NOMO-1 treated with dmso at 0.1 percent for 144 hours (cell line): ENCODE results near the gene RAP1GAP.

Experiments used
- DNase-seq: peaks from one replicate; lab custom pipeline; 2025; ENCODE audit not compliant: unreplicated experiment; lab: John Stamatoyannopoulos, UW

Gene RAP1GAP

DNA sequence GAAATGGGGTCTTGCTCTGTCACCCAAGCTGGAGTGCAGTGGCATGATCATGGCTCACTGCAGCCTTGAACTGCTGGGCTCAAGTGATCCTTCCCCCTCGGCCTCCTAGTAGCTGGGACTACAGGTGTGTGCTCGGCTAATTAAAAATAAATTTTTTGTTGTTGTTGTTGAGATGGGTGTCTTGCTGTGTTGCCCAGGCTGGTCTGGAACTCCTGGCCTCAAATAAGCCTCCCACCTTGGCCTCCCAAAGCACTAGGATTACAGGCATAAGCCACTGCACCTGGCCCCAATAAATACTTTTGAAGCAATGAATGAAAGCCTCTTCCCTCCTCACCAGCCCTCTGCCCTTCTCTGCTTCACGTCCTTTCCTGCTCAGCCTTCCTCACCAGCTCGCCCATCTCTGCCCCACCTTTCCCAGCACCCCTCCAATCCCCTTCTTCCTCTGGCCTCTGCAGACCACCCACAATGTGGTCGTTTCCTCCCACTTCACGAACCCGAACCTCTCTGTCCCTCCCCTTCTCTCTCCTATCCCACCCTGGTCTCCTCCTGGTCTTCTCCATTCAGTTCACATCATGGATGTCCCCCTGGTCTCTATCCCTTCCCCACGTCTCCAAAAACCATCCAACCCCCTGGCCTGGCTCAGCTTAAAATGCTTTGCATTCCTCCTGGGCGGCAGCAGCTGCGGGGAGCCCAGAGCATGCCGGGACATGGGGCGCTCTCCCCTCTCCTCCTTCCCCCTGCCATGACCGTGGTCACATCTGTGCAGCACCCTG lies 38.4 kb downstream of the RAP1GAP start:
- DNase-seq = no peak

DNA sequence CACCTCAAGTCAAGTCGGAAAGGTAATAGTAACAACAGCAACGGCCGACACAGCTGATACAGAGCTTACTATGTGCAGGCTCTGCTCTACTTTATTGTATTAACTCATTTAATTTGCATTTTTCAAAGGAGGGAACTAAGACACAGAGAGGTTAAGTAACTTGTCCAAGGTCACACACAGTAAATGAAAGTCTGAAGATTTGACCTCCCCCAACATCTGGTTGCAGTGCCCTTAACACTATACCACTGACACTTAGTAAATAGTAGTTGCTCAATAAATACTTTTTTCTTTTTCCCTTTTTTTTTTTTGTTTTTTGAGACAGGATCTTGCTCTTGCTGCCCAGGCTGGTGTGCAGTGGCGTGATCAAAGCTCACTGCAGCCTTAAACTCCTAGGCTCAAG lies 39.2 kb downstream of the RAP1GAP start:
- DNase-seq = no peak

DNA sequence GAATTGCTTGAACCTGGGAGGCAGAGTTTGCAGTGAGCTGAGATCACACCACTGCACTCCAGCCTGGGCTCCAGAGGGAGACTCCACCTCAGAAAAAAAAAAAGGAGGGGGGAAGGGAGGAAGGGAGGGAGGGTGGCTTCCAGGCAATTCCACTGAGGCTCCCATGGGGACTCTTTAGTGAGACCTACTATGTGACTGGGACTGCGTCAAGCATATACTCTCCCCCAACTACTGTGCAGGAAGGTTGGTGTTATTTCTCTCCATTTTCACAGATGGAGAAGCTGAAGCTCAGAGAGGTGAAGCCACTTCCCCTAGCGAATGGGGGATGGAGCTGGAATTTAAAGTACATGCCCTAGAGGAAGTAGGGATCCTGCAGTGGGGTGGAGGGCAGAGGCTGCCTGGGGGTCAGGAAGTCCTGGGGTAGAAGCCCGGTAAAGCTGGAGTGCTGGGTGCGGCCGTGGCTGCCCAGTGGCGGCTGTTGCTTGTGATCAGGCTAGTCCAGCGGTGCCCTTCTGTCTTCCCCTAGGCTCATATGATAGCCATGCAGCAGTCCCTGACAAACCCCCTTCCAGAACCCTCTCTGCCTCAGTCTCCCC lies 40.3 kb downstream of the RAP1GAP start:
- peak; percentile 26 for DNase-seq

DNA sequence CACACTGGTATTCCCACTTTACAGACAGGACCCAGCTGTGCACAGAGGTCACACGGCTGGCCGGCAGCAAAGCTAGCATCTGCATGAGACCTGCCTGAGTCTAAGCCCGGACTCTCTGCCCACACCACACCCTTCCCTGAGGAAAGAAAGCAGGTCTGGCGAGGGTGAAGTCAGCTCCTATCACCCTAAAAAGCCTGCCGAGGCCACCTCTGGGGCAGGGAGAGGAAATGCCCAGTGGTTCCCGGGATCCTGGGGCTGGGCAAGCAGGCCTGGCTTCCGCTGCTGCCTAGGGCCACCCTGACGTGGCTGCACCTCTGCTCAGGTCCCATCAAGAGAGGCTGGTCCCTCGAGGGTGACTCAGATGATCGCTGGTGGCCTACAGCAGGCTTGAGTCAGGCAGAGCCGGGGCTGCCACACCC lies 42.2 kb downstream of the RAP1GAP start:
- no peak for DNase-seq

DNA sequence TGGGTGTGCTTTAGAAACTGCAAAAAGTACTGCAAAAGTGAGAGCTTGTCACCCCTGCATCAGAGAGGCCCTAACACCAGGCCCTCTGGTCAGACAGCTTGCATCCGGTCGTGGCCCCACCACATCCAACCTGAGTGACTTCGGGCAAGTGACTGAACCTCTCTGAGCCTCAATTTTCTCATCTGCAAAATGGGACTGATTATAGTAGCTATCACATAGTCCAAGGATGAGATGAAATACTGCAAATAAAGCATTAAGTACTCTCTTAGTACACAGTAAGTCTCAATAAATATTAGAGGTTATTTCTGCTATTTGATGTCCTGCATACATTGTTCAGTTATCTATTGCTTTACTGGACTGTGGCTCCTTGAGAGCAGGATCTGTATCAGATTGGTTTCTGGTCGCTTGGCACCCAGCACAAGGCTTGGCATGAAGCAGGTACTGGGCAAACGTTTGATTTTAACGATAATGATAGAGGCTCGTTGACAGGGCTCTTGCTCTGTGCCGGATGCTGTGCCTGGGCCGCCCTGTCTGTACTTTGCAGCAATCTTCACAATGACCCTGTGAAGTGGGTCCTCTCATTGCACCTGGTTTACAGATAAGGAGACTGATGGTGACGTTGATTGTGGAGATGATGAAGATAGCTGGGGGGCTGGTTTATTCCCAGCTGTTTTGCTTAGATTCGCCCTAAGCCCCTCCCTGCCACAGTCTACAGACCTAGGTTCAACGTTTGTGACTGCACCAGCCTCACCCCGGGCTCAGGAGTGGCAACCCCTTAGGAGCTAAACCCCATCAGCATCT lies 43.6 kb downstream of the RAP1GAP start:
- DNase-seq = no peak

DNA sequence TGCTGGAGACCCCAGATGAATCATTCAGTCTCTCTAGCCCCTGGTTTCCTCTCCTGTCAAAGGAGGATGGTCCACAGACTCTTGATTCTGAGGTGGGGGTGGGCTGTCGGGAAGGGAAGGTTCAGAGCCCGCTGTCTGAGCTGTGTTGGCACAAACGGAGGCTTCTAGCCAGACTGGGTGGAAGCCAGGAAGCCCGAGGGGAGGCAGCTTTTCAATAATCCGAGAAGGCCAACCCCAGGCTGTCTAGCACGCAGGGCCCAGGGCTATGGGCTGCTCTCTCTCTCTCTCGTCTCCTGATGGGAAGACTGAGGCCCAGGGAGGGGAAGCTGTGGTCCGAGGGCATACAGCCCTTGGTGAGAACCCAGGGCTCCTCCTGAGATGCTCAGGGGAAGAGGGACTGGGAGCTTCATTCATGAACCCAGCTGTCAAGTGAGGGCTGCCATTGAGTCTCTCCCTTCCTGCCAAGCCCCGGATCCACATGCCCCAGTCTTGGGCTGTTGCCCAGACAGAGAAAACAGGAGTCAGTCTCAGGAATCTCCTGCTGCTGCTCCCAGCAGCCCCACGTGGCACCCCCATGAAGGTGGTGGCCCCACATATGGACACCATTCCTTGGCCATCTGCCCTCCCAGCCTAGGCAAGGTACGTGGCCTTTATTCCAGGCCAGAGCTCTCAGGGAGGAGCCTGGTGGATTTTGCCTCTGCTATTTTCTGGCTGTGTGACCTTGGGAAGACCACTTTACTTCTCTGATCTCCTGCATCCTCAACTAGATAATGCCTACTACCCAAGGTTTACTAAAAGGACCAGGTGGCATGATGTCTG lies 44.4 kb downstream of the RAP1GAP start:
- no peak for DNase-seq

DNA sequence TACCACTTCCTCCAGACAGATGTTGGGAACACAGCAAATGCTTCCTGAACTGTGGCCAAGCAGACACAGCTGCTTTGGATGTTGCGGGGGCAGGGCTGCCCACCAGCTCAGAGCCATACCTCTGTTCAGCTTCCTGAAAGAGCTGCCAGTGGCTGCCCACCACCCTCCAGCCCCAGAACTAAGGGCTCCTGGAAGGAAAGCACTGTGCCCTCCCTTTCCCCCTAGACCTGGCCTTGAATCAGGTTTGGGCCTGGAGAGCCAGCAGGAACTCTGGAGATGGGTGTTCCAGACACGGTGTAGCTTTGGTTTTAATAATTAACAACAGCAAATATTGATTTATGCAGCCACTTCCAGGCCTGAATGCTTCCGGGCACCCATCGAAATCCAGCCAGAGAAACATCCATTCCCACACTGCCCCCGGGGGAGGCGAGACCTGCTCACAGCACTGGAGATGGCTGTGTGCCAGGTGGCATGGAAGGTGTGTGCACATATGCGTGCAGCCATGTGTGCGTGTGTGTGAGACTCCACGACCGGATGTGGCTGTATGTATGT lies 45.7 kb downstream of the RAP1GAP start:
- no peak for DNase-seq

DNA sequence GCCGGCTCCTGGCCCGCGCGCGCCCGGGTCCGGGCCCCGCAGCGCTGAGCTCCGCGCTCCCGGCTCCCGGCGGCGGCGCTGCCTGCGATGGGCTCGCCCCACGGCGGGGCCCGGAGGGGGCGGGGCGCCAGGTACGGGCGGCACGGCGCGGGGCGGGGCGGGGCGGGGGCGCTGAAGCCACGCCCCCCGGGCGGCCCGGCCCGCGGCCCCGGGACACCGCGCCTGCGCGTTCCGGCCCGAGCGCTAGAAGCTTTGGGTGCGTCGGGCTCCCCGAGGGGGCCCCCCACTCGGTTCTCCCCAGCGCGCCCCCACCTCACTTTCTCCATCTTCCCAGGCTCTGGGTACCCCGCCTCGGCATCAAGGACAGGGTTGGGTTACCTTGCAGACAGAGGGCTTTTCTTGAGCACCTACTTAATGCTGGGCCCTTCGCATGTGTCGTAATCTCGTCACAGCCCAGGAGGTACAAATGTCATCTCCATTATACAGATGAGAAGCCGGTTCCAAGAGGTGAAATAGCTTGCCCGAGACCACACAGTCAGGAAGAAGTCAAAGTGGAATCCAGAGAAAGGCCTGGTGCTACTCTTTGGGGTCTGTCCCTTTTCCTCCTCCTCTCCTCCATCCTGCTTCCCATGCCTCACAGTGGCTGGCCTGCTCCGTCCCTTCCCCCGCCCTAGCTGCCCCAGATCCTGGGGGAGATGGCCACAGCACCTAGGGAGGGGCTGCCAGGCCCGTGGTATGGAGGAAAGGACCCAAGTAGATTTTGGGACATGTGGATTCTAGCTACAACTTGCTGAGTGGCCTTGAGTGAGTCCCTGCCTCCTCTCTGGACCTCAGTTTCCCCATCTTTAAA lies 46.5 kb downstream of the RAP1GAP start:
- no peak for DNase-seq

DNA sequence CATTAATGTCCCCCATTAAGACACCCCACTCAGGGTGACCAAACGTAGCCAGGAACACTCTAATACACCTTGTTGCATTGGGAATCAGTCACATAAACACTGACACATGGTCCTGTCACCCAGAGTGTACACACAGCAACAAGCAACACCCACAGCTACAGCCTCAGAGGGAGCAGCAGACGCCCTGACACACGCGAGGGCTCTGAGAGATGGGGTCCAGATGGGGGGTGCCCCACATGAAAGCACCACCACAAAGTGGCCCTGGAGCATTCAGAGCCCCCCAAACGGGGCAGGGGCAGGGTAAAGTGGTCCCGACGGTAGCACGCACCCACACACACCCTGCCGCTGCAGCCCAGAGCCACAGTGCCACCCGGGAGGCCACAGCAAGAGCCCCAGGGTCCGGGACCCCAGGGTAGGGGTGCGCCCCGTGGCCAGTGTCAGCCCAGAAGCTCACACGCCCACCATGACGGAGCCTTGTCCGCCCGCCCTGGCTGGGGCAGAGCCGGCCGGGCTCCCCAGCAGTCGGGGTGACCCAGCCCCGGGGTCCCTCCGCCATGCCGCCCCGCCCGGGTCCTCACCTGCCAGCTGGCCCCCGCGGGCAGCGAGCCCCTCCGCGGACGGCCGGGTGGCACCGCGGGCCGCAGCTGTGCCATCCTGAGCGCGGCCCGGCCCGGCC lies 47.3 kb downstream of the RAP1GAP start:
- DNase-seq = no peak

DNA sequence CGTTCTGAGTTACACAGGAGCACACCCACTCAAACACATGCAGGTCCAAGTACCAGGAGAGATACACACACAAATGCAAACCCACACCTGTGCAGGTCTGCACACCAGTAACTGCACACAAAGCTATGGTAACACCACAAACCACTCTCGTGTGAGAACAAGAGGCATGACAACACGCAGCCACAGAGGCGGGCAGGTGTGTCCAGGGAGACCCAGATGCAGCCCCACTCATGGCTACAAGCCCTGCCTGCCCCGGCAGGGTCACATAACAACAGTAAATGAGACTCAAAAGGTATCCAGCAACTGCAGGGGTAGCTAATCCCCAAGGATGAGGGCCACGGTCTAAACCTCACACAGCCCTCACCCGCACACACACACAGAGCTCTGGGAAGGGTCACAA lies 48.1 kb downstream of the RAP1GAP start:
- no peak for DNase-seq

DNA sequence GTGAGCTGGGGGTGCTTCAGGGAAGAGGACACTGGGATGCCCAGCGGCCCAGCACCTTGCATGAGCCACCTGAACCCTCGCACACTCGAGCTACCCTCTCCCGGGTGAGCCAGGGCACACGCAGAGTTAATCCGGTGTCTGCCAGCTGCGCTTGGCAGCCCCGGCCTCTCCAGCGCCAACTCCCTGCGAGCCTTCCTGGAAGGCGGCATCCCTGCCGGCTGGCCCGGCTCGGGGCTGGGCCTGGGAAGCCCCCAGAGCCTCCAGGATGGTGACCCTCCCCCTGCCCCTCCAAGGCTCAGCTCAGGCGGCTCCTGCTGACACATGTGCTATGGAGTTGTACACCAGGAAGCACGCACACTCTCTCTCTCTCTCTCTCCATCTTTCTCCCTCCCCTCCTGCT lies 48.7 kb downstream of the RAP1GAP start:
- no peak for DNase-seq

DNA sequence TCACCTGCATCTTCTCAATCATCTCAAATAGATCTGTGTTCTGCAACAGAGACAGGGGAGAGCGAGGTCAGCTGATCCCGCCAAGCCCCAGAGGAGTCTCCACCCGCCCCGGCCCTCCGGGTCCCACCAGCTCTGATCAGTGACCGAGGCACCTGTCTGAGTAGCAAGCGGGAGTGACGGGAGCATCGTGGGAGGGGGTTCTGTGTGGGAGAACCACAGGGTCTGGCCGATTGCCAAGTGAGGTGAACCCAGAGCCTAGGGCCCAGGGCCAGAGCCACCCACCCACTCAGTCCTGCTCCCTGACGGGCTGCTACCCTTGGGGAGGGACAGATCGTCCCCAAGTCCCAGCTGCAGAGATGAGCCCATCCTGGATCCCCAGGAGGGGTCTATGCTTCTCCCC lies 49.1 kb downstream of the RAP1GAP start:
- DNase-seq = no peak

DNA sequence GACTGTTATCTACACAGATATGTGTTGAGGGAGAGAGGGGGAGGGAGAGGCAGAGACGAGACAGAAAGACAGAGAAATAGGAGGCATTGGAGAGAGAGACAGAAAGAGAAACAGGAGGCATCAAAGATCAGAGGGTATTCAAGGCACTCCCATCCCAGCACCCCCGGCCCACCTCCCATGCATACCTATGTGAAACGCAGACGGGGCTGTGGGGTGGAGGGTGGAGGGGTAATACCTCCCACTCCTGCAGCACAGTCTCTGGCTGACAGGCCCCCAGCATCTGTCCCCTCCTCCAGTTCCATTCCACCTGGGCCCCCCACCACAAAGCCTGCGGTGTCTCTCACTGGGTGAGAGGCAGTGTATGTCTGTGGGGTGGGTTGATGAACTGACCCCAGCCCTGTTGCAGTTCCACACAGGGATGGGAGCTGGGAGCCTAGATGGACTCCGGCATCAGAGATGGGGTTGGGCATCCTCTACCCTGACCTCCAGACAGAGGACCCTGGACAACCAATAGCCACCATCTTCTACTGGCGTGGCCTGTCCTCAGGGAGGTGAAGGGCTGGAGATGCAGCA lies 49.7 kb downstream of the RAP1GAP start:
- no peak for DNase-seq

DNA sequence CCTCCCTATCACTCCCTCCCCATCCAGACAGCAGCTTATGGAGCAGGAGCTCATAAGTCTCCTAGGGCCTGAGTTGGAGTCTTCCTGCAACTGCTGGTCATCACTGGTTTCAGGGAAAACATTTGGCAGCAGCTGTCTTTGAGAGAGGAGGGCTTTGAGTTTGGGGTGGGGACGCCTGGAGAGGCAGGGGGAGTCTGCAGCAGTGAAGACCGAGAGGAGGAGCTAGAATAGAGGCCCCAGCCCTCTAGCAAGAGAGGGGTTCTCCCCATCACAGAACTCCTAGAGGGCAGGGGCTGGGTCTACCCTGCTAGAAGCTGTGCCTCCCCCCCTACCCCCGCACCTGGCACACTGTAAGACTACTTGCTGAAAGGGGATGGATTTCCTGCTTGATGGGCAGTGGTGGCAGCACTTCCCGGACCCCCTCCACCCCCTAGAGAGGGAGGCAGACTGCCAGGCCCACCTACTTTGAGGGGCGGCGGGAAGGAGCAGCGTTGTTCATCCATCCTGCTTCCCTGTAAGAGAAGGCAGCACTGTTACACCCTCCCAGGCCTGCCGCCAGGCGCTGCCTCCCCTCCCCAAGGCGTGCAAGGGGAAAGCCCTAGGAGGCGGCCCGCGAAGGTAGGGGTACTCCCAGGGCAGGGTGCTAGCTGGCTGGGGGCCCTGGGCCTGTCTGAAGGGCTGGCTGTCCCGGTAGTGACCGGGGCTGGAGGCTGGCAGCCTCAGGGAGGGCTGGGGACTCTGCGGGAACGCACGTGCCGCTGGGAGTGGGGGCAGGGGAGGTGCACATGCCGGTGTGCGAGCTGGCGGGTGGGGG lies 50.4 kb downstream of the RAP1GAP start:
- no peak for DNase-seq

DNA sequence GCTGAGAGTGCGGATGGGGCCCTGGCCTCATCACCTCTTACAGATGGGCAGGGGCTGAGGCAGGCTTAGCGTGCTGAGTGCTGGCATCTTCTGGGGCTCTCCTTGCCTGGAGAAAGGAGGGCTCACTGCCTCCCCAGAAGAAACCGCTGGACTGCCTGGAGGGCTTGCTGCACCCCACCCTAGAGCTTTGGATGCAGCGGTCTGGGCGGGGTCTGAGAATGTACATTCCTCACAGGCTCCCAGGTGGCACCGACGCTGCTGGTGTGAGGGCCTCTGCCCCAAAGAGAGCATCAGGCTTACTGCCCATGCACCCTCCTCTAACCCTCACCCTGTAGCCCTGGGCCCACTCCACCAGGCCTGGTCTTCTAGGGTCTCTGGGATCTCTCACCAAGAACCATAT lies 51.1 kb downstream of the RAP1GAP start:
- DNase-seq = no peak

DNA sequence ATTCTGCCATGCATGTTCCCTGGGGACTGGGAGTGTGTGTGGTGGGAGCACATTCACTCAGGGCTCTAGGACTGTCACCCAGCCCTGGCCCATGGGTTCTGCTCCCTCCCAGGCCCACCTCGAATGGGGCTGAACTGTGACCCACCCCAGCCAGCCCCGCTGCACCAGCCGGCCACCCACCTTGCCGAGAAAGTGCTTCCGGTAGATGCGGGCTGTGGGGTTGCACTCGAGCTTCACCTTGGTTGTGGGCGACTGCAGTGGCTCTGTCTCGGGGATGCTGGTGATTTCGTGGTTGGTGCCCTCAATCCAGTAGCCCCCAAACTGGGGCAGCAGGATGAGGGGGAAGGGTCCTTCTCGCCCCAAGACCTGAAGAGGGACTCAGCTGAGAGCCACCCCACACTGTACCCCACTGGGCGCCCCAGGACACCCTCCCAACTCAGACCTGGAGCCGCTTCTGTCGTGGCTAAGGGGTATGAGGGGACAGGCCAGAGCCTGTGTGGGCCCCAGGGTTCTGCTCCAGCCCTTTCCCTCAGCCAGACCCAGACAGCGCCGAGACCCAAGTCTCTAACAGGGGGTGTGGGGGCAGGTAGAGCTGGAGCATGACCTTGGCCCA lies 51.9 kb downstream of the RAP1GAP start:
- DNase-seq = no peak

DNA sequence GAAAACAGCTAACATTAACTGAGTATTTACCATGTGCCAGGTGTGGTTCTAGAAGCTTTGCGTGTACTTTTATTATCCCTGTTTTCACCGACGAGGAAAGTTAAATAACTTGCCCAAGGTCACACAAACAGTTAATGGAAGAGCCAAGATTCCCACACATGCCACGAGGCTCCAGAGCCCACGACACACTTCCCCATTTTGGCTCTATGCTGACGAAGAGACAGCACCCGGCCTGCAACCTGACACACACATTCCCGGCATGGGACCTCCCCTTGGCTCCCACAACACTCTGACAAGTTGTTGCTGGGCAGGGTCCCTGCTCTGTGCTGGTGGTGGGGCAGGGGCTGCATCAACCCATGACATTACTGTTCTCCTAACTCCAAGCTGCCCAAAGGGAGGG lies 52.8 kb downstream of the RAP1GAP start:
- no peak for DNase-seq
